Suprapubic skin (tissue), 4 donors: ENCODE data around the gene PIGW.
A peak's percentile ranks its signal among the peaks of the same experiment; 100 is the strongest.

Source experiments
- CTCF ChIP-seq, 2 donors: fragments of 200-600 bp in 1 of 2; fragments of 450-650 bp in 1 of 2; sonication (generic) in 1 of 2; IDR thresholded peaks; one replicate each; pipeline ENCODE4 v1.5.1; 2016 to 2019; ENCODE audit warnings: antibody characterized with exemption in 2 of 2, mild to moderate bottlenecking in 1 of 2, moderate library complexity in 1 of 2
- EP300 ChIP-seq: sonication (generic); formaldehyde crosslinking; IDR thresholded peaks from one replicate; pipeline ENCODE4 v1.6.1; 2017; ENCODE audit warnings: antibody characterized with exemption
- POLR2A ChIP-seq, 2 donors: fragments of 450-650 bp; IDR thresholded peaks; one replicate each; pipeline ENCODE4 v1.6.1; 2017; ENCODE audit warnings: antibody characterized with exemption in 2 of 2, mild to moderate bottlenecking in 2 of 2, moderate library complexity in 2 of 2
- POLR2AphosphoS5 ChIP-seq, 3 donors: sonication (generic); formaldehyde crosslinking; IDR thresholded peaks; one replicate each; pipeline ENCODE4 v1.6.1; 2017; ENCODE audit warnings: antibody characterized with exemption in 3 of 3

- TF ChIP-seq CTCF (IDR thresholded peaks at IDR 0.05) (no peak), EP300 (no peak), POLR2A (IDR thresholded peaks at IDR 0.05) (peak; percentile 25 to 89), POLR2AphosphoS5 (IDR thresholded peaks at IDR 0.05) (peak; percentile 87 to 95 (median 93))
Measured at GRCh38 chr17:36534840-36535668, at the start of gene PIGW, which contains the start of gene MYO19.
